Stimulated activated naive CD8-positive, alpha-beta T cell treated with anti-CD3 and anti-CD28 coated beads, Interleukin-15, amount 100 ng/mL, for 72 hours (primary cell): ENCODE data around the gene VIPAS39.

ENCODE experiments used
- ATAC-seq: fragments of 150-1000 bp; cut with Tn5 transposase; 2 replicates; pipeline ENCODE4 v1.10.0; 2021; ENCODE audit warnings: mild to moderate bottlenecking, moderate library complexity
- DNase-seq, 2 donors: peaks; one replicate each; pipeline ENCODE4 v3.0.0; 2021 to 2022
- H3K27ac Mint-ChIP-seq, 2 donors: one replicate each; pipeline ENCODE4 v1.8.0; 2022; ENCODE audit warnings: mild to moderate bottlenecking in 2 of 2, mixed read lengths in 2 of 2, moderate library complexity in 2 of 2
- H3K27me3 Mint-ChIP-seq: one replicate; pipeline ENCODE4 v1.8.0; 2022; ENCODE audit warnings: mixed read lengths
- H3K4me1 Mint-ChIP-seq: one replicate; pipeline ENCODE4 v1.8.0; 2022; ENCODE audit warnings: mild to moderate bottlenecking, mixed read lengths
- H3K4me3 Mint-ChIP-seq, 2 donors: one replicate each; pipeline ENCODE4 v1.8.0; 2022; ENCODE audit warnings: mild to moderate bottlenecking in 2 of 2, mixed read lengths in 2 of 2, moderate library complexity in 1 of 2
- H3K9me3 Mint-ChIP-seq, 2 donors: one replicate each; pipeline ENCODE4 v1.8.0; 2022; ENCODE audit warnings: mixed read lengths in 2 of 2

The VIPAS39 gene

GRCh38 chr14:77377502-77377844, 79.9 kb downstream of the VIPAS39 start:
- DNase-seq, result no peak
- Mint-ChIP-seq H3K4me1 (peaks cover 37% of the 10 kb centered on the region), H3K27me3 (no peaks in the 10 kb centered on the region), H3K27ac (no peak overlapping the region), H3K9me3 (peaks cover 11 to 13% of the 10 kb centered on the region in 2 donors), H3K4me3 (no peak overlapping the region)
- no peak for ATAC-seq

DNA sequence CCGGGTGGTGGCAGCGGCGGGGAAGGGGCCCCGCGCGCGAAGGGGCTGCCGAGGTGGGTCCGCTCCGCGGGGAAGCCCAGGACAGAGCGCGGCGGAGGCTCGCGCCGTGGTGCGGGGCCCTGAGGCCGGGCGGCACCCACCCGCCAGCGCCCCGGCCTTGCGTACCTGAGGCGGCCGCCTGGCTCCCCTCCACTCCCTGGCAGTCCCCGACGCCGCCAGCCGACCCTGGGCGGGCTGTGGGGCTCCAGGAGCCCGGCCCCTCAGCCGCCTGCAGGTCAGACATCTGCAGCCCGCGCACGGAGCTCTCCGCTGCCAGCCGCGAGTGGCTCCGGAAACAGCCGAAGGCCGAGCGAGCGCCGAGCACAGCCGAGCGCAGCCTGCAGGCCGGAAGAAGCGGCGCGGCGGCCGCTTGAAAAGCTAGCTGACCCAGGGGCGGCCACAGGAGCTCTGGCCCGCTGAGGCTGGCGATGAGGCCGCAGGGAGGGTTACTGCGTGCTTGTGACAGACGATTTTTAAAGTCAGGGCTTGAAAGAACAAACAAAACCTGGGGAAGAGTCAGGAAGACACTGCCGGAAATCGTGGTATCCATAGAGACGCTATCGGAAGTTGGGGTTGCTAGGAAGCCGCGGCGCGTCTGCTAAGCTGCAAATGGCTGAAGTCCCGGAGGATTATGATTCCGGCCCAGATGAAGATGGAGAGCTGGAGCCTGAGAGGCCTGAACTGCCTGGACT, 80.5 kb downstream of the VIPAS39 start, which contains the start of the genes SAMD15 and TMED8:
TSS of gene SAMD15 (plus strand) at position 609 of the 731 bp plus-strand sequence. CDS start at position 649, 40 bp downstream.
TSS of gene TMED8 (minus strand) at position 324 of the 731 bp plus-strand sequence. CDS start at position 283, 41 bp downstream.
- peak within 1 kb of the TSS; percentile 96 to 97 for H3K27ac Mint-ChIP-seq
- DNase-seq (peak; percentile 84), ATAC-seq (peak; percentile 96)
- H3K9me3 Mint-ChIP-seq, result peaks cover 11 to 13% of the 10 kb centered on the region in 2 donors
- H3K4me1 Mint-ChIP-seq, result peaks cover 40% of the 10 kb centered on the region
- no peaks in the 10 kb centered on the region for H3K27me3 Mint-ChIP-seq
- H3K4me3 Mint-ChIP-seq, result peak within 1 kb of the TSS in 1 of 2 donors; percentile 96
